ENCODE results near the gene CASKIN1. TPM values are rescaled to one million over a fixed set of nuclear protein-coding genes. Genes with fewer than 3 reads are reported as not detected.

CASKIN1 gene
- total RNA-seq, 2 donors from 2014 or later = 8.2 to 9.7 TPM

DNA sequence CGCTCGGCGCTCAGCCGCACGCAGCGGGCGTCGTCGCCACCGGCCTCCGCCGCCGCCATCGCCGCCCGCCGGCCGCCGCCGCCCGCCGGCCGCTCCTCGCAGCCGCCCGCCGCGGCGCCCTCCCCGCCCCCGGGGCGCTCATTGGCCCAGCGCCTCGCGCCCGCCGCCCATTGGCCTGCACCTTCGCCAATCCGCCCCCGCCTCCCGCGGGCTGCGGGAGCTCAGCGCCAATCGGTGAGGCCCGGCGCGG is 18.2 kb upstream of the CASKIN1 start, which contains the start of gene PGP:
TSS of gene PGP (minus strand) at position 122 of the 250 bp plus-strand sequence. CDS start at position 59, 63 bp downstream.
- peaks cover 17% of the 10 kb centered on the region for H3K36me3 ChIP-seq (ENCODE audit: control insufficient read depth, insufficient read depth, low read length)
- TF ChIP-seq, protein P1, sequence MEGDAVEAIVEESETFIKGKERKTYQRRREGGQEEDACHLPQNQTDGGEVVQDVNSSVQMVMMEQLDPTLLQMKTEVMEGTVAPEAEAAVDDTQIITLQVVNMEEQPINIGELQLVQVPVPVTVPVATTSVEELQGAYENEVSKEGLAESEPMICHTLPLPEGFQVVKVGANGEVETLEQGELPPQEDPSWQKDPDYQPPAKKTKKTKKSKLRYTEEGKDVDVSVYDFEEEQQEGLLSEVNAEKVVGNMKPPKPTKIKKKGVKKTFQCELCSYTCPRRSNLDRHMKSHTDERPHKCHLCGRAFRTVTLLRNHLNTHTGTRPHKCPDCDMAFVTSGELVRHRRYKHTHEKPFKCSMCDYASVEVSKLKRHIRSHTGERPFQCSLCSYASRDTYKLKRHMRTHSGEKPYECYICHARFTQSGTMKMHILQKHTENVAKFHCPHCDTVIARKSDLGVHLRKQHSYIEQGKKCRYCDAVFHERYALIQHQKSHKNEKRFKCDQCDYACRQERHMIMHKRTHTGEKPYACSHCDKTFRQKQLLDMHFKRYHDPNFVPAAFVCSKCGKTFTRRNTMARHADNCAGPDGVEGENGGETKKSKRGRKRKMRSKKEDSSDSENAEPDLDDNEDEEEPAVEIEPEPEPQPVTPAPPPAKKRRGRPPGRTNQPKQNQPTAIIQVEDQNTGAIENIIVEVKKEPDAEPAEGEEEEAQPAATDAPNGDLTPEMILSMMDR (conservative IDR thresholded peaks at IDR 0.05) = no peak
- no peaks in the 10 kb centered on the region for H3K9me3 ChIP-seq (ENCODE audit: control insufficient read depth, low read length)
- Mint-ChIP-seq H3K4me3 (peak within 1 kb of the TSS; percentile 71), H3K9me3 (no peaks in the 10 kb centered on the region), H3K4me1 (peaks cover 12% of the 10 kb centered on the region), H3K27me3 (ENCODE audit: insufficient read depth) (no peaks in the 10 kb centered on the region), H3K36me3 (ENCODE audit: low read depth) (peaks cover 12% of the 10 kb centered on the region), H3K27ac (peak within 1 kb of the TSS; percentile 99)
- H3K9ac ChIP-seq (ENCODE audit: extremely low read depth, low read length, poor library complexity, severe bottlenecking) = peak within 1 kb of the TSS; percentile 91
- DNase-seq = no peak
- H3K27me3 ChIP-seq (ENCODE audit: control insufficient read depth, insufficient read depth, low read length, poor library complexity, severe bottlenecking) = no peaks in the 10 kb centered on the region
- WGBS, 2 experiments (ENCODE audit: insufficient coverage in 1 of 2, insufficient read length in 1 of 2) = 0% methylated on average over 1 to 48 of the region's 48 CpGs
- H3K4me1 ChIP-seq (ENCODE audit: control insufficient read depth, insufficient read depth, low read length) = peaks cover 3% of the 10 kb centered on the region
- peak within 1 kb of the TSS; percentile 87 for H3K27ac ChIP-seq (ENCODE audit: low read depth, low read length)
- H3K4me3 ChIP-seq (ENCODE audit: low read length) = peak within 1 kb of the TSS; percentile 86

GRCh38 chr16:2213817-2214718 is 17.7 kb upstream of the CASKIN1 start:
- TF ChIP-seq, protein P1 (conservative IDR thresholded peaks at IDR 0.05) = peak; percentile 45
- Histone ChIP-seq H3K27ac (ENCODE audit: low read depth, low read length) (peak overlapping the region; percentile 57), H3K4me1 (ENCODE audit: control insufficient read depth, insufficient read depth, low read length) (peaks cover 3% of the 10 kb centered on the region), H3K9me3 (ENCODE audit: control insufficient read depth, low read length) (no peaks in the 10 kb centered on the region), H3K36me3 (ENCODE audit: control insufficient read depth, insufficient read depth, low read length) (peaks cover 17% of the 10 kb centered on the region), H3K27me3 (ENCODE audit: control insufficient read depth, insufficient read depth, low read length, poor library complexity, severe bottlenecking) (no peaks in the 10 kb centered on the region), H3K4me3 (ENCODE audit: low read length) (peak overlapping the region; percentile 86), H3K9ac (ENCODE audit: extremely low read depth, low read length, poor library complexity, severe bottlenecking) (peak overlapping the region; percentile 78)
- DNase-seq = no peak
- peak overlapping the region; percentile 71 for H3K4me3 Mint-ChIP-seq
- 1% methylated on average over 33 to 98 of the region's 98 CpGs for WGBS, 2 experiments (ENCODE audit: insufficient coverage in 1 of 2, insufficient read length in 1 of 2)
- peaks cover 12% of the 10 kb centered on the region for H3K36me3 Mint-ChIP-seq (ENCODE audit: low read depth)
- H3K27me3 Mint-ChIP-seq (ENCODE audit: insufficient read depth) = no peaks in the 10 kb centered on the region
- H3K4me1 Mint-ChIP-seq = peaks cover 12% of the 10 kb centered on the region
- H3K27ac Mint-ChIP-seq = no peak overlapping the region
- H3K9me3 Mint-ChIP-seq = no peaks in the 10 kb centered on the region

GRCh38 chr16:2212362-2213324 is 16.2 kb upstream of the CASKIN1 start:
- H3K4me3 ChIP-seq (ENCODE audit: low read length) = peak overlapping the region; percentile 86
- Mint-ChIP-seq H3K36me3 (ENCODE audit: low read depth) (peaks cover 22% of the 10 kb centered on the region), H3K27me3 (ENCODE audit: insufficient read depth) (no peaks in the 10 kb centered on the region), H3K9me3 (no peaks in the 10 kb centered on the region), H3K4me3 (peak overlapping the region; percentile 65), H3K4me1 (peaks cover 12% of the 10 kb centered on the region), H3K27ac (peak overlapping the region; percentile 44)
- no peaks in the 10 kb centered on the region for H3K9me3 ChIP-seq (ENCODE audit: control insufficient read depth, low read length)
- TF ChIP-seq, protein P1 (conservative IDR thresholded peaks at IDR 0.05) = no peak
- 89% methylated on average over 15 to 19 of the region's 19 CpGs for WGBS, 2 experiments (ENCODE audit: insufficient coverage in 1 of 2, insufficient read length in 1 of 2)
- no peak for DNase-seq
- H3K9ac ChIP-seq (ENCODE audit: extremely low read depth, low read length, poor library complexity, severe bottlenecking) = peak overlapping the region; percentile 44
- H3K27me3 ChIP-seq (ENCODE audit: control insufficient read depth, insufficient read depth, low read length, poor library complexity, severe bottlenecking) = no peaks in the 10 kb centered on the region
- H3K36me3 ChIP-seq (ENCODE audit: control insufficient read depth, insufficient read depth, low read length) = peaks cover 30% of the 10 kb centered on the region
- H3K4me1 ChIP-seq (ENCODE audit: control insufficient read depth, insufficient read depth, low read length) = peaks cover 3% of the 10 kb centered on the region
- no peak overlapping the region for H3K27ac ChIP-seq (ENCODE audit: low read depth, low read length)
